ENCODE data around the gene ZC3H4. TPM values are rescaled to one million over a fixed set of nuclear protein-coding genes. Genes with fewer than 3 reads are reported as not detected.

Gene ZC3H4
- total RNA-seq, 1 experiment from 2014 or later, result 105 TPM

DNA sequence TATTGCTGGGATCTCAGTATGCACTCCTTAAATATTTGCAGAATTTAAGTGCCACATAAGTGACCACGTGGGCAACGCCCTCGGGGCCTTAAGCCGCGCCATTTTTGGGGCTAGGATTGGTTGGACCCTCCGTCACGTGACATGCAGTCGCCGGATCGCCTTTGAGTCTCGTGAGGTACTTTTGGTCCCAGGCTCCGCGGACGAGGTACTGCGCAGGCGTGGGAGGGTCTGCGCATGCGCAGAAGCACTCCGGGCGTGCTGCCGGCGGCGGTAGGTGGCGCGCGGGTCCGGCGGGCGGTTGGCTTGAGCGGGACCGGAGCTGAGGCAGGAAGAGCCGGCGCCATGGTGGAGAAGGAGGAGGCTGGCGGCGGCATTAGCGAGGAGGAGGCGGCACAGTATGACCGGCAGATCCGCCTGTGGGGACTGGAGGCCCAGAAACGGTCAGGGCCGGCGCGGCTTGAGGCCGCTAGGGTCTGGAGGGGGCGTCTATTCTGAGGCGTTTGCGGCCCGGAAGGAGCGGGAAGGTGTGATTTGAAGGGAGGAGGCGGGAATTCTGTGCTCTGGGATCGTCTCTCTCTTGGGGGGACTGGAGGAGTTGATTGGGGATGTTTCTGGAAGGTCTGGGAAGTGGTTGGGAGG lies 17.1 kb upstream of the ZC3H4 start, which contains the start of gene SAE1:
Gene SAE1, plus strand, starts transcription at position 247 of the 639 bp plus-strand sequence. Its CDS starts 96 bp downstream, at position 343.
- Histone ChIP-seq H3K18ac (ENCODE audit: insufficient read length, low read depth, low read length) (peak within 1 kb of the TSS; percentile 86), H4K91ac (ENCODE audit: insufficient read length, low read depth, low read length) (no peak within 1 kb of the TSS), H3K79me2 (ENCODE audit: insufficient read depth, low read length) (peaks cover 40% of the 10 kb centered on the region; the same call in 1 of the 2 replicates), H2BK5ac (ENCODE audit: insufficient read length, low read length) (peak within 1 kb of the TSS; percentile 36), H4K5ac (ENCODE audit: insufficient read length, low read depth, low read length) (no peak within 1 kb of the TSS), H3K9me3 (ENCODE audit: control insufficient read depth, low read depth, low read length) (no peaks in the 10 kb centered on the region), H3K4ac (ENCODE audit: low read depth, low read length) (no peak within 1 kb of the TSS; the same call in 1 of the 2 replicates), H3K23ac (ENCODE audit: insufficient read length, low read depth, low read length) (no peak within 1 kb of the TSS), H3K4me1 (ENCODE audit: insufficient read depth, low read length) (peaks cover 2% of the 10 kb centered on the region; the same call in 1 of the 2 replicates), H4K20me1 (ENCODE audit: control insufficient read depth, insufficient read depth, insufficient read length) (no peaks in the 10 kb centered on the region), H3K14ac (ENCODE audit: insufficient read depth, low read length) (peak within 1 kb of the TSS; percentile 96), H3K56ac (ENCODE audit: insufficient read length, low read depth, low read length) (peak within 1 kb of the TSS; percentile 10), H2BK20ac (ENCODE audit: low read depth, low read length, poor library complexity, severe bottlenecking) (no peak within 1 kb of the TSS), H2BK12ac (ENCODE audit: insufficient read length, low read depth, low read length) (no peak within 1 kb of the TSS), H3K79me1 (ENCODE audit: insufficient read depth, low read depth, low read length, poor library complexity, severe bottlenecking) (no peaks in the 10 kb centered on the region), H4K8ac (replicated peaks; ENCODE audit: insufficient read length, low read depth, low read length) (no peak within 1 kb of the TSS), H3K27me3 (ENCODE audit: insufficient read depth, low read length) (no peaks in the 10 kb centered on the region), H3T11ph (ENCODE audit: low read length) (no peak within 1 kb of the TSS), H3K23me2 (ENCODE audit: insufficient read length, low read depth, low read length, poor library complexity, severe bottlenecking) (no peaks in the 10 kb centered on the region), H3K4me2 (ENCODE audit: insufficient read depth, insufficient read length, low read length) (peak within 1 kb of the TSS; percentile 89), H3K27ac (ENCODE audit: insufficient read length, low read depth, low read length) (peak within 1 kb of the TSS; percentile 2), H2BK15ac (ENCODE audit: low read depth, low read length) (no peak within 1 kb of the TSS), H3K9ac (ENCODE audit: extremely low read depth, insufficient read length, low read length) (peak within 1 kb of the TSS; percentile 98), H2BK120ac (ENCODE audit: low read depth, low read length, poor library complexity, severe bottlenecking) (peak within 1 kb of the TSS; percentile 52), H2AK5ac (ENCODE audit: insufficient read length, low read length) (no peak within 1 kb of the TSS), H2AFZ (ENCODE audit: low read length) (no peak within 1 kb of the TSS)
- Mint-ChIP-seq H3K4me3 (peak within 1 kb of the TSS; percentile 96 to 99), H3K27me3 (ENCODE audit: low read depth) (no peaks in the 10 kb centered on the region), H3K27ac (peak within 1 kb of the TSS; percentile 98 to 99 (median 99)), H3K4me1 (peaks cover 30 to 41% of the 10 kb centered on the region in 2 experiments), H3K9me3 (peaks cover 3 to 8% of the 10 kb centered on the region in 2 experiments; a peak in 3 of 5 replicates), H3K36me3 (ENCODE audit: insufficient read depth in 1 of 3, low read depth in 3 of 3) (peaks cover 33 to 47% (median 34%) of the 10 kb centered on the region in 3 experiments)
- no CpG with 5 or more reads among the region's 51 CpGs for WGBS (ENCODE audit: extremely low coverage, insufficient read length, low lambda C conversion rate)
- DNase-seq, result peak; percentile 99
- TF ChIP-seq, protein P1, sequence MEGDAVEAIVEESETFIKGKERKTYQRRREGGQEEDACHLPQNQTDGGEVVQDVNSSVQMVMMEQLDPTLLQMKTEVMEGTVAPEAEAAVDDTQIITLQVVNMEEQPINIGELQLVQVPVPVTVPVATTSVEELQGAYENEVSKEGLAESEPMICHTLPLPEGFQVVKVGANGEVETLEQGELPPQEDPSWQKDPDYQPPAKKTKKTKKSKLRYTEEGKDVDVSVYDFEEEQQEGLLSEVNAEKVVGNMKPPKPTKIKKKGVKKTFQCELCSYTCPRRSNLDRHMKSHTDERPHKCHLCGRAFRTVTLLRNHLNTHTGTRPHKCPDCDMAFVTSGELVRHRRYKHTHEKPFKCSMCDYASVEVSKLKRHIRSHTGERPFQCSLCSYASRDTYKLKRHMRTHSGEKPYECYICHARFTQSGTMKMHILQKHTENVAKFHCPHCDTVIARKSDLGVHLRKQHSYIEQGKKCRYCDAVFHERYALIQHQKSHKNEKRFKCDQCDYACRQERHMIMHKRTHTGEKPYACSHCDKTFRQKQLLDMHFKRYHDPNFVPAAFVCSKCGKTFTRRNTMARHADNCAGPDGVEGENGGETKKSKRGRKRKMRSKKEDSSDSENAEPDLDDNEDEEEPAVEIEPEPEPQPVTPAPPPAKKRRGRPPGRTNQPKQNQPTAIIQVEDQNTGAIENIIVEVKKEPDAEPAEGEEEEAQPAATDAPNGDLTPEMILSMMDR (conservative IDR thresholded peaks at IDR 0.05), result peak; percentile 55; the same call in 2 of the 3 replicates

Data from H9 (cell line).